ENCODE results near the gene ZNF385A.

ZNF385A gene

DNA sequence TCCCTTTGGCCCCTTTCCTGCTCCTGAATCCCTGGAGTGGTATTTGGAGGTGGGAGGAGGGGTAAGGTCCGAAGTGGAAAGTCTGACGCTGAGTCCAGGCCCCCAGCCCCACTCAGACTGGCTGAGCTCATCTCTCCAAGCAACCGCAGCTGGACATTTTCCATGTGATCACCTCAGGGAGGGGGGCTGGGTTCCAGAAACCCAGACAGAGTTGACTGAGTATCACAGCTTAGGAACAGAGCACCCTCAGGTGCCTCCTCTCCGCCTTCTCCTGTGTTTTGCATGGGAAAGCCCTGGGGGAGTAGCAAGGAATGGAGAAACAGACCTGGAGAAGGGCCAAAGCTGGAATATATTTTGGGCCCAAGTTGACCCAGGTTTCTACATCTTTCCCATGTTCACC lies 42.6 kb upstream of the ZNF385A start:
- no peak overlapping the region for H2AFZ ChIP-seq (ENCODE audit: low read depth, low read length)
- H3K27ac ChIP-seq (ENCODE audit: low read length) = no peak overlapping the region
- H3K27me3 ChIP-seq (ENCODE audit: insufficient read depth, low read length, poor library complexity) = peaks cover 55% of the 10 kb centered on the region
- no peak overlapping the region for H3K4me2 ChIP-seq (ENCODE audit: insufficient read depth, low read length)
- no peaks in the 10 kb centered on the region for H3K36me3 ChIP-seq (ENCODE audit: insufficient read depth, low read length)
- ATAC-seq (ENCODE audit: insufficient read depth, low read depth) (no peak), DNase-seq (no peak)
- no peak for TF ChIP-seq EZH2 (IDR thresholded peaks at IDR 0.05; ENCODE audit: borderline replicate concordance, low read depth, low read length, severe bottlenecking)
- TF ChIP-seq, protein P1, sequence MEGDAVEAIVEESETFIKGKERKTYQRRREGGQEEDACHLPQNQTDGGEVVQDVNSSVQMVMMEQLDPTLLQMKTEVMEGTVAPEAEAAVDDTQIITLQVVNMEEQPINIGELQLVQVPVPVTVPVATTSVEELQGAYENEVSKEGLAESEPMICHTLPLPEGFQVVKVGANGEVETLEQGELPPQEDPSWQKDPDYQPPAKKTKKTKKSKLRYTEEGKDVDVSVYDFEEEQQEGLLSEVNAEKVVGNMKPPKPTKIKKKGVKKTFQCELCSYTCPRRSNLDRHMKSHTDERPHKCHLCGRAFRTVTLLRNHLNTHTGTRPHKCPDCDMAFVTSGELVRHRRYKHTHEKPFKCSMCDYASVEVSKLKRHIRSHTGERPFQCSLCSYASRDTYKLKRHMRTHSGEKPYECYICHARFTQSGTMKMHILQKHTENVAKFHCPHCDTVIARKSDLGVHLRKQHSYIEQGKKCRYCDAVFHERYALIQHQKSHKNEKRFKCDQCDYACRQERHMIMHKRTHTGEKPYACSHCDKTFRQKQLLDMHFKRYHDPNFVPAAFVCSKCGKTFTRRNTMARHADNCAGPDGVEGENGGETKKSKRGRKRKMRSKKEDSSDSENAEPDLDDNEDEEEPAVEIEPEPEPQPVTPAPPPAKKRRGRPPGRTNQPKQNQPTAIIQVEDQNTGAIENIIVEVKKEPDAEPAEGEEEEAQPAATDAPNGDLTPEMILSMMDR (IDR thresholded peaks at IDR 0.05; ENCODE audit: borderline replicate concordance, extremely low read depth, low read length, poor library complexity, severe bottlenecking) = no peak
- no peaks in the 10 kb centered on the region for H3K9me3 ChIP-seq (ENCODE audit: insufficient read depth, low read length, severe bottlenecking)
- no peak overlapping the region for H3K4me3 ChIP-seq (ENCODE audit: low read depth in 1 of 2, low read length in 2 of 2)
- no peaks in the 10 kb centered on the region for H3K79me2 ChIP-seq (ENCODE audit: insufficient read depth, low read length)
- H3K4me1 ChIP-seq (ENCODE audit: insufficient read depth, low read length) = no peaks in the 10 kb centered on the region
- no peaks in the 10 kb centered on the region for H4K20me1 ChIP-seq (ENCODE audit: insufficient read depth, low read length)
- no peak overlapping the region for H3K9ac ChIP-seq (ENCODE audit: low read depth, low read length)

DNA sequence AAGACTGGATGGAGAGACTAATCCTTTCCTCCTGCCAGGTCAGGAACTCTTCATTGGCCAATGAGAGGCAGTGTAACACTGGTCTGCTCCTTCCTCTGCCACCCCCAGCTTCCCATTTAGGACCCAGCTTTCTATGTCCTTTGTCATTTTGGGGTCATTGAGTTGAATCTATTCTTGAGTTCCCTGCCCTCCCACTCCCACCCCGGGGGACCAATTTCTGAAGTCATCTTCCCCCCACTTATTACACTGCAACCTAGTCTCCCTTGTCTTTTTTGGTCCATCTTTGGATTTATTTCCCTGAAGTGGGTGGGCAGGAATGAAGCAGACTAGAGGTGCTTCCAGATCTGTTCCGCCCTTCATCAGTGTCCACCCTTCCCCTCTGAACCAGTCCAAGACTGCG lies 42.2 kb upstream of the ZNF385A start:
- Histone ChIP-seq H3K9ac (ENCODE audit: low read depth, low read length) (no peak overlapping the region), H3K27me3 (ENCODE audit: insufficient read depth, low read length, poor library complexity) (peaks cover 58% of the 10 kb centered on the region), H3K4me2 (ENCODE audit: insufficient read depth, low read length) (no peak overlapping the region), H3K79me2 (ENCODE audit: insufficient read depth, low read length) (no peaks in the 10 kb centered on the region), H2AFZ (ENCODE audit: low read depth, low read length) (no peak overlapping the region), H3K4me1 (ENCODE audit: insufficient read depth, low read length) (no peaks in the 10 kb centered on the region), H3K36me3 (ENCODE audit: insufficient read depth, low read length) (no peaks in the 10 kb centered on the region), H3K4me3 (ENCODE audit: low read depth in 1 of 2, low read length in 2 of 2) (no peak overlapping the region), H3K9me3 (ENCODE audit: insufficient read depth, low read length, severe bottlenecking) (no peaks in the 10 kb centered on the region), H3K27ac (ENCODE audit: low read length) (no peak overlapping the region), H4K20me1 (ENCODE audit: insufficient read depth, low read length) (no peaks in the 10 kb centered on the region)
- DNase-seq (no peak), ATAC-seq (ENCODE audit: insufficient read depth, low read depth) (no peak)
- TF ChIP-seq EZH2 (IDR thresholded peaks at IDR 0.05; ENCODE audit: borderline replicate concordance, low read depth, low read length, severe bottlenecking) = no peak
- TF ChIP-seq, protein P1 (IDR thresholded peaks at IDR 0.05; ENCODE audit: borderline replicate concordance, extremely low read depth, low read length, poor library complexity, severe bottlenecking) = no peak

DNA sequence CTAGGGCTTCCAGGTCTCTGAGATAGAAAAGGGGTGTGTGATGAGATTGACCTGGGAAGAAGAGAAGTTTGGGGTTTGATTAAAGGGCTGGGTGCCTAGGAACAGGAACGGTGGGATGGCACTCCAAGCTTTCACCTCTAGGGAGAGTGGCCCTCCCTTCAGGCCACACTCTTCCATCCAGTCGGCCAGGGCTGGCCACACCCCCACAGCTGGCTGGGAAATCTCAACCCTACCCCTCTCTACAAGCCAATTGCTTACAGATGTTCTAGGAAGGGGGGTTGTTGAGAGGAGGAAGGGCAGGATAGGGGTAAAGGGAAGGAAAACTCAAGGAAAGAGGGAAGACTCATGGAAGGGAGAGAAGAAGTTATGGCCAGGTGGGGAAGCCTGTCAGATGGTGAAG lies 41.2 kb upstream of the ZNF385A start:
- no peak for TF ChIP-seq EZH2 (IDR thresholded peaks at IDR 0.05; ENCODE audit: borderline replicate concordance, low read depth, low read length, severe bottlenecking)
- TF ChIP-seq, protein P1 (IDR thresholded peaks at IDR 0.05; ENCODE audit: borderline replicate concordance, extremely low read depth, low read length, poor library complexity, severe bottlenecking) = no peak
- Histone ChIP-seq H3K4me1 (ENCODE audit: insufficient read depth, low read length) (peaks cover 2% of the 10 kb centered on the region), H3K9me3 (ENCODE audit: insufficient read depth, low read length, severe bottlenecking) (no peaks in the 10 kb centered on the region), H3K9ac (ENCODE audit: low read depth, low read length) (no peak overlapping the region), H3K27me3 (ENCODE audit: insufficient read depth, low read length, poor library complexity) (peaks cover 57% of the 10 kb centered on the region), H3K27ac (ENCODE audit: low read length) (no peak overlapping the region), H4K20me1 (ENCODE audit: insufficient read depth, low read length) (no peaks in the 10 kb centered on the region), H3K79me2 (ENCODE audit: insufficient read depth, low read length) (no peaks in the 10 kb centered on the region), H2AFZ (ENCODE audit: low read depth, low read length) (no peak overlapping the region), H3K4me3 (ENCODE audit: low read depth in 1 of 2, low read length in 2 of 2) (no peak overlapping the region), H3K4me2 (ENCODE audit: insufficient read depth, low read length) (no peak overlapping the region), H3K36me3 (ENCODE audit: insufficient read depth, low read length) (no peaks in the 10 kb centered on the region)
- ATAC-seq (ENCODE audit: insufficient read depth, low read depth) (no peak), DNase-seq (no peak)

DNA sequence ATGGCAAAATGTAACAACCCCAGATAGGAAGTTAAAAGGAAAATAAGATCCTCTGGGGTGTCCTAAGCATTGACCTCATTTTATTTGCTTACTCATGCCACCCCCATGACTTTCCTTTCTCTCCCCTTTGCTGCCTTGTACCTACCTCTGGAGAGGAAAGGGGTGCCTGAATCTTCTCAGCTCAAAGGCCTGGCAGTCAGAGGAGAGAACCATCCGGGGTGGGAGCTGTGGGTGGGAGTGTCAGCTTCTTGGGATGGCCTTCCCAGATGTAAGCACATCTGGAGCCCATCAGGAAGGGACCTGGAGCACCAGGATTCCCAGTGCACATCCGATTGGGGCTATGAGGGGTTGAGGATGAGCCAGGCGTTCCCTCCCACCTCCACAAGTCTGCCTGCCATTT lies 39.7 kb upstream of the ZNF385A start:
- Histone ChIP-seq H3K36me3 (ENCODE audit: insufficient read depth, low read length) (no peaks in the 10 kb centered on the region), H3K27me3 (ENCODE audit: insufficient read depth, low read length, poor library complexity) (peaks cover 57% of the 10 kb centered on the region), H3K9me3 (ENCODE audit: insufficient read depth, low read length, severe bottlenecking) (no peaks in the 10 kb centered on the region), H2AFZ (ENCODE audit: low read depth, low read length) (no peak overlapping the region), H3K79me2 (ENCODE audit: insufficient read depth, low read length) (no peaks in the 10 kb centered on the region; the same call in 1 of the 2 replicates), H3K27ac (ENCODE audit: low read length) (no peak overlapping the region), H4K20me1 (ENCODE audit: insufficient read depth, low read length) (no peaks in the 10 kb centered on the region), H3K4me3 (ENCODE audit: low read depth in 1 of 2, low read length in 2 of 2) (no peak overlapping the region), H3K9ac (ENCODE audit: low read depth, low read length) (no peak overlapping the region), H3K4me2 (ENCODE audit: insufficient read depth, low read length) (no peak overlapping the region), H3K4me1 (ENCODE audit: insufficient read depth, low read length) (peaks cover 16% of the 10 kb centered on the region)
- ATAC-seq (ENCODE audit: insufficient read depth, low read depth) (no peak), DNase-seq (no peak)
- TF ChIP-seq, protein P1 (IDR thresholded peaks at IDR 0.05; ENCODE audit: borderline replicate concordance, extremely low read depth, low read length, poor library complexity, severe bottlenecking) = no peak
- no peak for TF ChIP-seq EZH2 (IDR thresholded peaks at IDR 0.05; ENCODE audit: borderline replicate concordance, low read depth, low read length, severe bottlenecking)

Data from DND-41 (cell line).